H9 (cell line): ENCODE results near the gene BMP8A. TPM values are rescaled to one million over a fixed set of nuclear protein-coding genes. Genes with fewer than 3 reads are reported as not detected.

ENCODE experiments used
- DNase-seq: peaks from one replicate; pipeline ENCODE4 v3.0.0-alpha.2; 2017
- H2AFZ ChIP-seq: one replicate; pipeline ENCODE4 v1.6.1; 2013; ENCODE audit warnings: mild to moderate bottlenecking, low read length, control low read depth, moderate library complexity
- H2AK5ac ChIP-seq: 2 replicates; pipeline ENCODE4 v1.6.1; 2013; ENCODE audit warnings: low read length, control low read depth, mixed read lengths; ENCODE audit not compliant: insufficient read length
- H2BK120ac ChIP-seq: one replicate; pipeline ENCODE4 v1.6.1; 2013; ENCODE audit warnings: low read depth, mild to moderate bottlenecking, low read length, control low read depth, inconsistent platforms; ENCODE audit not compliant: poor library complexity, severe bottlenecking
- H2BK12ac ChIP-seq: 2 replicates; pipeline ENCODE4 v1.6.1; 2013; ENCODE audit warnings: low read length, control low read depth, mixed read lengths, low read depth; ENCODE audit not compliant: insufficient read length
- H2BK15ac ChIP-seq: 2 replicates; pipeline ENCODE4 v1.6.1; 2013; ENCODE audit warnings: low read depth, low read length, control low read depth
- H2BK20ac ChIP-seq: one replicate; pipeline ENCODE4 v1.6.1; 2013; ENCODE audit warnings: low read depth, mild to moderate bottlenecking, low read length, control low read depth, inconsistent platforms; ENCODE audit not compliant: poor library complexity, severe bottlenecking
- H2BK5ac ChIP-seq: 2 replicates; pipeline ENCODE4 v1.6.1; 2013; ENCODE audit warnings: low read length, control low read depth, mixed read lengths; ENCODE audit not compliant: insufficient read length
- H3K14ac ChIP-seq: 2 replicates; pipeline ENCODE4 v1.6.1; 2013; ENCODE audit warnings: low read length, control low read depth; ENCODE audit not compliant: insufficient read depth
- H3K18ac ChIP-seq: 2 replicates; pipeline ENCODE4 v1.6.1; 2013; ENCODE audit warnings: low read depth, mild to moderate bottlenecking, mixed read lengths, low read length, control low read depth; ENCODE audit not compliant: insufficient read length
- H3K23ac ChIP-seq: 2 replicates; pipeline ENCODE4 v1.6.1; 2013; ENCODE audit warnings: low read length, control low read depth, mixed read lengths, low read depth; ENCODE audit not compliant: insufficient read length
- H3K23me2 ChIP-seq: 2 replicates; pipeline ENCODE4 v1.6.1; 2013; ENCODE audit warnings: low read depth, mild to moderate bottlenecking, mixed read lengths, low read length, control low read depth; ENCODE audit not compliant: insufficient read length, poor library complexity, severe bottlenecking
- H3K27ac ChIP-seq: 2 replicates; pipeline ENCODE4 v1.5.1; 2013; ENCODE audit warnings: low read length, control low read depth, mixed read lengths, low read depth; ENCODE audit not compliant: insufficient read length
- H3K27me3 ChIP-seq: 2 replicates; pipeline ENCODE4 v1.6.1; 2013; ENCODE audit warnings: low read length, control low read depth, inconsistent platforms; ENCODE audit not compliant: insufficient read depth
- H3K4ac ChIP-seq: 2 replicates; pipeline ENCODE4 v1.6.1; 2013; ENCODE audit warnings: low read depth, mild to moderate bottlenecking, control low read depth, inconsistent platforms, low read length, moderate library complexity
- H3K4me1 ChIP-seq: 2 replicates; pipeline ENCODE4 v1.6.1; 2013; ENCODE audit warnings: low read length, control low read depth, inconsistent platforms; ENCODE audit not compliant: insufficient read depth
- H3K4me2 ChIP-seq: 2 replicates; pipeline ENCODE4 v1.6.1; 2013; ENCODE audit warnings: low read length, control low read depth, mixed read lengths; ENCODE audit not compliant: insufficient read length, insufficient read depth
- H3K56ac ChIP-seq: 2 replicates; pipeline ENCODE4 v1.6.1; 2013; ENCODE audit warnings: low read depth, mild to moderate bottlenecking, mixed read lengths, low read length, control low read depth; ENCODE audit not compliant: insufficient read length
- H3K79me1 ChIP-seq: 2 replicates; pipeline ENCODE4 v1.6.1; 2013; ENCODE audit warnings: low read depth, mild to moderate bottlenecking, moderate library complexity, low read length, control low read depth, inconsistent platforms; ENCODE audit not compliant: insufficient read depth, poor library complexity, severe bottlenecking
- H3K79me2 ChIP-seq: 2 replicates; pipeline ENCODE4 v1.6.1; 2013; ENCODE audit warnings: low read length, control low read depth, inconsistent platforms; ENCODE audit not compliant: insufficient read depth
- H3K9ac ChIP-seq: 2 replicates; pipeline ENCODE4 v1.6.1; 2013; ENCODE audit warnings: low read length, control low read depth, mixed read lengths; ENCODE audit not compliant: insufficient read length; ENCODE audit errors: extremely low read depth
- H3K9me3 ChIP-seq: one replicate; pipeline ENCODE4 v1.6.1; 2013; ENCODE audit warnings: low read depth, low read length, inconsistent platforms; ENCODE audit not compliant: control insufficient read depth
- H3T11ph ChIP-seq: one replicate; pipeline ENCODE4 v1.6.1; 2013; ENCODE audit warnings: mild to moderate bottlenecking, low read length, control low read depth, inconsistent platforms
- H4K20me1 ChIP-seq: one replicate; pipeline ENCODE4 v1.6.1; 2013; ENCODE audit not compliant: control insufficient read depth, insufficient read length, insufficient read depth
- H4K5ac ChIP-seq: 2 replicates; pipeline ENCODE4 v1.6.1; 2013; ENCODE audit warnings: low read depth, mild to moderate bottlenecking, mixed read lengths, low read length, control low read depth; ENCODE audit not compliant: insufficient read length
- H4K8ac ChIP-seq: replicated peaks from 2 replicates; pipeline ENCODE4 v1.6.1; 2013; ENCODE audit warnings: low read length, control low read depth, mixed read lengths, low read depth; ENCODE audit not compliant: insufficient read length
- H4K91ac ChIP-seq: 2 replicates; pipeline ENCODE4 v1.6.1; 2013; ENCODE audit warnings: low read depth, mild to moderate bottlenecking, moderate library complexity, mixed read lengths, low read length, control low read depth; ENCODE audit not compliant: insufficient read length
- H3K27ac Mint-ChIP-seq, 3 experiments: 2 replicates in 2 of 3; 3 replicates in 1 of 3; pipeline ENCODE4 v1.8.0; 2020 to 2021; ENCODE audit warnings: mixed read lengths in 3 of 3, mild to moderate bottlenecking in 1 of 3, moderate library complexity in 1 of 3
- H3K27me3 Mint-ChIP-seq: 2 replicates; pipeline ENCODE4 v1.8.0; 2021; ENCODE audit warnings: low read depth, mild to moderate bottlenecking, moderate library complexity, mixed read lengths
- H3K36me3 Mint-ChIP-seq, 3 experiments: 2 replicates in 2 of 3; 3 replicates in 1 of 3; pipeline ENCODE4 v1.8.0; 2020 to 2021; ENCODE audit warnings: low read depth in 3 of 3, mixed read lengths in 3 of 3; ENCODE audit not compliant: insufficient read depth in 1 of 3
- H3K4me1 Mint-ChIP-seq, 2 experiments: 2 replicates each; pipeline ENCODE4 v1.8.0; 2020; ENCODE audit warnings: mixed read lengths in 2 of 2
- H3K4me3 Mint-ChIP-seq, 2 experiments: 2 replicates in 1 of 2; 3 replicates in 1 of 2; pipeline ENCODE4 v1.8.0; 2020 to 2021; ENCODE audit warnings: mild to moderate bottlenecking in 2 of 2, mixed read lengths in 2 of 2, moderate library complexity in 1 of 2
- H3K9me3 Mint-ChIP-seq, 2 experiments: 2 replicates in 1 of 2; 3 replicates in 1 of 2; pipeline ENCODE4 v1.8.0; 2020; ENCODE audit warnings: mild to moderate bottlenecking in 2 of 2, mixed read lengths in 2 of 2, moderate library complexity in 1 of 2
- WGBS: extraction: QIAGEN DNeasy Blood & Tissue Kit; methylation state at CpG from one replicate; pipeline ENCODE4 v1.1.7; 2013; ENCODE audit warnings: missing lambda C conversion rate, low lambda C conversion rate, mixed read lengths; ENCODE audit not compliant: insufficient read length; ENCODE audit errors: extremely low coverage; 5-methylcytosine and 5-hydroxymethylcytosine counted together
- total RNA-seq: library from RNA; stranded (reverse); gene quantifications from 2 replicates; pipeline ENCODE4 v1.2.1, GENCODE V29; 2021
- TF ChIP-seq, protein P1 (sequence below): fragments of 200-600 bp; sonication (generic); conservative IDR thresholded peaks from 3 replicates; pipeline ENCODE4 v1.8.0; 2021; ENCODE audit warnings: antibody characterized with exemption, mild to moderate bottlenecking

BMP8A gene
- total RNA-seq, 1 experiment from 2014 or later, result 0.52 TPM

- Histone ChIP-seq H3K79me2 (peaks cover 32% of the 10 kb centered on the region; the same call in 1 of the 2 replicates), H3K14ac (no peak overlapping the region), H3K56ac (no peak overlapping the region), H4K91ac (no peak overlapping the region), H3K23me2 (peaks cover 14% of the 10 kb centered on the region), H3K18ac (no peak overlapping the region), H4K8ac (no peak overlapping the region), H3K9me3 (no peaks in the 10 kb centered on the region), H3K4ac (no peak overlapping the region), H2BK5ac (no peak overlapping the region), H3K27ac (no peak overlapping the region), H3T11ph (no peak overlapping the region), H4K20me1 (no peaks in the 10 kb centered on the region), H3K9ac (peak overlapping the region; percentile 85), H2BK12ac (no peak overlapping the region), H2BK15ac (no peak overlapping the region), H2AFZ (no peak overlapping the region), H3K23ac (no peak overlapping the region), H3K4me2 (peak overlapping the region; percentile 77), H2AK5ac (no peak overlapping the region), H2BK120ac (no peak overlapping the region), H3K4me1 (peaks cover 3% of the 10 kb centered on the region), H2BK20ac (no peak overlapping the region), H3K27me3 (no peaks in the 10 kb centered on the region), H4K5ac (no peak overlapping the region), H3K79me1 (no peaks in the 10 kb centered on the region)
- no CpG with 5 or more reads among the region's 5 CpGs for WGBS
- H3K36me3 Mint-ChIP-seq, result peaks cover 44 to 60% (median 54%) of the 10 kb centered on the region in 3 experiments
- no peaks in the 10 kb centered on the region; the same call in none of the 2 replicates for H3K27me3 Mint-ChIP-seq
- TF ChIP-seq, protein P1, sequence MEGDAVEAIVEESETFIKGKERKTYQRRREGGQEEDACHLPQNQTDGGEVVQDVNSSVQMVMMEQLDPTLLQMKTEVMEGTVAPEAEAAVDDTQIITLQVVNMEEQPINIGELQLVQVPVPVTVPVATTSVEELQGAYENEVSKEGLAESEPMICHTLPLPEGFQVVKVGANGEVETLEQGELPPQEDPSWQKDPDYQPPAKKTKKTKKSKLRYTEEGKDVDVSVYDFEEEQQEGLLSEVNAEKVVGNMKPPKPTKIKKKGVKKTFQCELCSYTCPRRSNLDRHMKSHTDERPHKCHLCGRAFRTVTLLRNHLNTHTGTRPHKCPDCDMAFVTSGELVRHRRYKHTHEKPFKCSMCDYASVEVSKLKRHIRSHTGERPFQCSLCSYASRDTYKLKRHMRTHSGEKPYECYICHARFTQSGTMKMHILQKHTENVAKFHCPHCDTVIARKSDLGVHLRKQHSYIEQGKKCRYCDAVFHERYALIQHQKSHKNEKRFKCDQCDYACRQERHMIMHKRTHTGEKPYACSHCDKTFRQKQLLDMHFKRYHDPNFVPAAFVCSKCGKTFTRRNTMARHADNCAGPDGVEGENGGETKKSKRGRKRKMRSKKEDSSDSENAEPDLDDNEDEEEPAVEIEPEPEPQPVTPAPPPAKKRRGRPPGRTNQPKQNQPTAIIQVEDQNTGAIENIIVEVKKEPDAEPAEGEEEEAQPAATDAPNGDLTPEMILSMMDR, result no peak
- H3K4me1 Mint-ChIP-seq, result peaks cover 26 to 27% of the 10 kb centered on the region in 2 experiments
- no peaks in the 10 kb centered on the region for H3K9me3 Mint-ChIP-seq
- H3K27ac Mint-ChIP-seq, result peak overlapping the region in 1 of 3 experiments; percentile 87; a peak in 2 of 7 replicates
- no peak for DNase-seq
- H3K4me3 Mint-ChIP-seq, result peak overlapping the region; percentile 85 to 92
These were observed 83.2 kb downstream of the BMP8A start for GRCh38 chr1:39574646-39575045.

Other genes starting within 250 kb of the BMP8A start
- gene PABPC4, start 85.2 kb downstream of the BMP8A start, total RNA-seq, result 368 and 377 TPM in 2 replicates
- gene HEYL, start 148.0 kb downstream of the BMP8A start, total RNA-seq, result 1.8 and 1.9 TPM in 2 replicates
- gene NT5C1A, start 180.5 kb downstream of the BMP8A start, total RNA-seq, result not detected in 2 replicates
- gene HPCAL4, start 199.8 kb downstream of the BMP8A start, total RNA-seq, result 0.15 TPM in 2 replicates
- 36.3 and 38.8 TPM in 2 replicates for gene PPIE, start 247.2 kb downstream of the BMP8A start, total RNA-seq